Activated CD8-positive, alpha-beta T cell treated with anti-CD3 and anti-CD28 coated beads, Interleukin-2, amount 10 ng/mL, durations not matched to agents 7 days and 5 days (primary cell): ENCODE data around the gene SLC23A1. TPM values are rescaled to one million over a fixed set of nuclear protein-coding genes. Genes with fewer than 3 reads are reported as not detected.
"Not testable (repeated sequence)": the region's sequence is repeated elsewhere in the genome, so short reads cannot be mapped to it uniquely, and the experiment has no call there.

Experiments used
- ATAC-seq: fragments of 150-1000 bp; cut with Tn5 transposase; one replicate; pipeline ENCODE4 v1.10.0; 2021; ENCODE audit warnings: moderate library complexity
- CTCF ChIA-PET: fragments of 350-600 bp; sonication (Branson Sonifier 250); formaldehyde crosslinking; loops from one replicate; lab custom pipeline; 2021; ENCODE audit warnings: antibody characterized with exemption; lab: Charles Lee
- POLR2A ChIA-PET: fragments of 350-600 bp; sonication (Branson Sonifier 250); formaldehyde crosslinking; loops from one replicate; lab custom pipeline; 2021; ENCODE audit warnings: antibody characterized with exemption; lab: Charles Lee
- DNase-seq: peaks from one replicate; pipeline ENCODE4 v3.0.0-alpha.2; 2020
- H3K27ac Mint-ChIP-seq: one replicate; pipeline ENCODE4 v1.8.0; 2021; ENCODE audit warnings: mild to moderate bottlenecking, mixed read lengths
- H3K27me3 Mint-ChIP-seq: one replicate; pipeline ENCODE4 v1.8.0; 2021; ENCODE audit warnings: low read depth, mixed read lengths
- H3K36me3 Mint-ChIP-seq: one replicate; pipeline ENCODE4 v1.8.0; 2021; ENCODE audit warnings: low read depth, mixed read lengths
- H3K4me1 Mint-ChIP-seq: one replicate; pipeline ENCODE4 v1.8.0; 2021; ENCODE audit warnings: low read depth, mixed read lengths
- H3K4me3 Mint-ChIP-seq: one replicate; pipeline ENCODE4 v1.8.0; 2021; ENCODE audit warnings: mild to moderate bottlenecking, mixed read lengths
- H3K9me3 Mint-ChIP-seq: one replicate; pipeline ENCODE4 v1.8.0; 2022; ENCODE audit warnings: mixed read lengths; ENCODE audit not compliant: insufficient read depth
- total RNA-seq, 2 experiments: library from RNA; stranded (reverse); gene quantifications; one replicate each; pipeline ENCODE4 v1.2.3, GENCODE V29; 2021

SLC23A1 gene
- total RNA-seq, 2 experiments from 2014 or later, result 1.2 to 1.5 TPM

DNA sequence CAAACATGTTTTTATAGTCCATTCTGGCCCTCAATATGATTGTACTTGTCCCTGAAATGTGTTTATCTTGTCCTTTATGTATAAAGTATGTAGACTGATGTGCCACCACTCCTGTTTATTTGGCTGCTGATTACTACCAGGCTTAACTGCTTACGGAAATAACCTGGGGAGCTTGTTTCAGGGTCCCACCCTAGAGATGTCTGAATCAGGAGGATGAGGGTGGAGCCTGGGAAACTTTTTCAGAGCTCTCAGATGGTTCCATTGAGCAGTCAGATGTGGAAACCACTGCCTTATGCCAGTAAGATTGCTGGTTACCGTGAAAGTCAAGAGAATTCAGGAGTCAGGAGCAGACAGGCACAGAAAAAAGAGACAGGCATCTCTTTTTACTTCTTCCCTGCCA is 19.2 kb downstream of the SLC23A1 start:
- H3K27me3 Mint-ChIP-seq, result no peaks in the 10 kb centered on the region
- H3K27ac Mint-ChIP-seq, result no peak overlapping the region
- ATAC-seq (no peak), DNase-seq (no peak)
- H3K36me3 Mint-ChIP-seq, result peaks cover 44% of the 10 kb centered on the region
- no peaks in the 10 kb centered on the region for H3K9me3 Mint-ChIP-seq
- ChIA-PET POLR2A (no interaction called here), CTCF (interaction anchor here (1.2 kb wide), 1 partner anchor 27 kb away, joined by 4 read pairs; no protein-coding TSS in a partner anchor)
- peaks cover 2% of the 10 kb centered on the region for H3K4me1 Mint-ChIP-seq
- H3K4me3 Mint-ChIP-seq, result no peak overlapping the region

DNA sequence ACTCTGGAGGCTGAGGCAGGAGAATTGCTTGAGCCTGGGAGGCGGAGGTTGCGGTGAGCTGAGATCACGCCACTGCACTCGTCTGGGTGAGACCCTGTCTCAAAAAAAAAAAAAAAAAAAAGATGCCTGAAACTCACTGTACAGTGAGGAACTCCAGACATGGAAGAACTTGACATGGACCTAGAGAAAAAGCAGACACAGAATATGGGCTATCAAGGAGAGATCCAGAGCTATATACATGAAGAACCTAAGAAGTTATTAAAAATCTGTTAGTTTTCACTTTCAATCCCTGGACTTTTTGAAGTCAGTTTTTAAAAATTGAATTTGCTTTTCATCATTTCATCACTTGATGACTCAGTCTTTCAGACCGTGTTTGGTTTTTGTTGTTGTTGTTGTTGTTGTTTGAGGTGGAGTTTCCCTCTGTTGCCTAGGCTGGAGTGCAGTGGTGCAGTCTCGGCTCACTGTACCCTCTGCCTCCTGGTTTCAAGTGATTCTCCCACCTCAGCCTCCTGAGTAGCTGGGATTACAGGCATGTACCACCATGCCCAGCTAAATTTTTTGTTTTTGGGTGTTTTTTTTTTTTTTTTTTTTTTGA is 21.2 kb downstream of the SLC23A1 start:
- H3K36me3 Mint-ChIP-seq, result peaks cover 53% of the 10 kb centered on the region
- CTCF ChIA-PET, result interaction anchor here (1.3 kb wide), 1 partner anchor 111 kb away, joined by 4 read pairs; no protein-coding TSS in a partner anchor

DNA sequence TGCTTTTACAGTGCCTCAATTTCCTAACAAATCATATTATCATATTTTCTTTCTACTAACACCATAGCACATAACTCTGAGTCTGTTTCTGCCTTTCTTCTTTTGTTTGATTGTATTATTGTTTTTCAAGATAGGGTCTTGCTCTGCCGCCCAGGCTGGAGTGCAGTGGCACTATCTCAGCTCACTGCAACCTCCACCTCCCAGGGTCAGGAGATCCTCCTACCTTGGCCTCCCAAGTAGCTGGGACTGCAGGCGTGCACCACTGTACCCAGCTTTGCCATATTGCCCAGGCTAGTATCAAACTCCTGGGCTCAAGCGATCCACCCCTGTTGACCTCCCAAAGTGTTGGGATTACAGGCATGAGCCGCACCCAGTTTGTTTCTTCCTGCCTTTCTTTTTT is 22.7 kb downstream of the SLC23A1 start:
- ATAC-seq (no peak), DNase-seq (no peak)
- ChIA-PET CTCF (interaction anchor here (1.0 kb wide), 1 partner anchor 9 kb away, joined by 4 read pairs; no protein-coding TSS in a partner anchor), POLR2A (no interaction called here)
- Mint-ChIP-seq H3K27ac (no peak overlapping the region), H3K9me3 (no peaks in the 10 kb centered on the region), H3K4me3 (no peak overlapping the region), H3K4me1 (peaks cover 5% of the 10 kb centered on the region), H3K36me3 (peaks cover 46% of the 10 kb centered on the region), H3K27me3 (no peaks in the 10 kb centered on the region)

More for the DNA sequence above, 21.2 kb downstream of the SLC23A1 start:
- H3K9me3 Mint-ChIP-seq, result no peaks in the 10 kb centered on the region
- no peaks in the 10 kb centered on the region for H3K27me3 Mint-ChIP-seq
- ATAC-seq (no peak), DNase-seq (no peak)
- H3K4me1 Mint-ChIP-seq, result peaks cover 4% of the 10 kb centered on the region
- no peak overlapping the region for H3K27ac Mint-ChIP-seq
- POLR2A ChIA-PET, result no interaction called here
- no peak overlapping the region for H3K4me3 Mint-ChIP-seq

DNA sequence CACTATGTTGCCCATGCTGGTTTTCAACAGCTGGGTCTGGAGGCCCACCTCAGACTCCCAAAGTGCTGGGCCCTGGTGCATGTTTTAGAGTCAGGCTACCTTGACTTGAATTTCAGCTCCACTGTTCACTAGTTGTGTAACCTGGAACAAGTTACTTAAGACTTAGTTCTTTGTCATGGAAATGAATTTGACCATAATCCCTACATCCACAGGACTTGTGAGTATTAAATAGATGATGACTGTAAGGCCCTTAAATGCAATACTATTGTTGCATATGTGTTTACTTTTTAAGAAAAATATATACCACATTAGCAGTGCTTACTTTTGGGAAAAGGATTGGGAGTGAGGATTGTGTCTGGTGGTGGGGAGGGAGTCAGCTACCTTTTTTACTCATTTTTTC is 25.0 kb downstream of the SLC23A1 start:
- peaks cover 40% of the 10 kb centered on the region for H3K36me3 Mint-ChIP-seq
- no peaks in the 10 kb centered on the region for H3K27me3 Mint-ChIP-seq
- peaks cover 5% of the 10 kb centered on the region for H3K4me1 Mint-ChIP-seq
- no peak for ATAC-seq
- H3K9me3 Mint-ChIP-seq, result no peaks in the 10 kb centered on the region
- ChIA-PET POLR2A (interaction anchor here (1.8 kb wide), 1 partner anchor 16 kb away, joined by 4 read pairs; the partner anchor contains the start of gene PAIP2), CTCF (interaction anchor here (0.7 kb wide), 1 partner anchor 62 kb away, joined by 3 read pairs; no protein-coding TSS in a partner anchor)
- H3K4me3 Mint-ChIP-seq, result no peak overlapping the region
- no peak overlapping the region for H3K27ac Mint-ChIP-seq
- DNase-seq, result no peak

DNA sequence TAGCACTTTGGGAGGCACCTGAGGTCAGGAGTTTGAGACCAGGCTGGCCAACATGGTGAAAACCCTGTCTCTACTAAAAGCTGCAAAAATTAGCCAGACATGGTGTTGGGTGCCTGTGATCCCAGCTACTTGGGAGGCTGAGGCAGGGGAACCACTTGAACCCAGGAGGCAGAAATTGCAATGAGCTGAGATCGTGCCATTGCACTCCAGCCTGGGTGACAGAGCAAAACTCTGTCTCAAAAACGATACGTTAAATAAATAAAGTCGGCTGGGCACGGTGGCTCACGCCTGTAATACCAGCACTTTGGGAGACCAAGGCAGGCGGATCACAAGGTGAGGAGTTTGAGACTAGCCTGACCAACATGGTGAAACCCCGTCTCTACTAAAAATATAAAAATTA is 27.2 kb downstream of the SLC23A1 start:
- H3K4me3 Mint-ChIP-seq, H3K27ac Mint-ChIP-seq, H3K4me1 Mint-ChIP-seq, H3K9me3 Mint-ChIP-seq, ATAC-seq, DNase-seq, CTCF ChIA-PET, H3K27me3 Mint-ChIP-seq: not testable (repeated sequence)
- H3K36me3 Mint-ChIP-seq, result peaks cover 38% of the 10 kb centered on the region
- POLR2A ChIA-PET, result interaction anchor here (0.6 kb wide), 1 partner anchor 92 kb away, joined by 3 read pairs; no protein-coding TSS in a partner anchor

DNA sequence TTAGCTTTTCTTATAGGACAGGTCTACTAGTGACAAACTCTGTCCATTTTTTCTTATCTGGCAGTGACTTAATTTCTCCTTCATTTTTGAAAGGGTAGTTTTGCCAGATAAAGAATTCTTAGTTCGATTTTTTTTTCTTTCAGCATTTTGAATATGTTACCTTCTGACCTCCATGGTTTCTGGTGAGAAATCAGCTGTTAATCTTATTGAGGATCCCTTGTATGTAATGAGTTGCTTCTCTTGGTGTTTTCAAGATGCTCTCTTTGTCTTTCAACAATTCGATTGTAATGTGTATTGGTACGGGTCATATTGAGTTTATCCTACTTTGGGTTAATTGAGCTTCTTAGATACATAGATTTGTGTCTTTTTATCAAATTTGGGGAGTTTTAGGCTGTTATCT is 28.9 kb downstream of the SLC23A1 start:
- H3K27ac Mint-ChIP-seq, result no peak overlapping the region

DNA sequence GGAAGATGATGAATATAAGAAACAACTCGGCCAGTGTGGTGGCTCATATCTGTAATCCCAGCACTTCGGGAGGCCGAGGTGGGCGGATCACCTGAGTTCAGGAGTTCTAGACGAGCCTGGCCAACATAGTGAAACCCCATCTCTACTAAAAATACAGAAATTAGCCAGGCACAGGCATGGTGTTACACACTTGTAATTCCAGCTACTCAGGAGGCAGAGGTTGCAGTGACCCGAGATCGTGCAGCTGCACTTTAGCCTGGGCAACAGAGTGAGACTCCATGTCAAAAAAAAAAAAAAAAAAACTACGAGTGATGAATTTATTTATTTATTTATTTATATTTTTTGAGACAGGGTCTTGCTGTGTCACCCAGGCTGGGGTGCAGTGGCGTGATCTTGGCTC is 35.2 kb downstream of the SLC23A1 start:
- H3K4me1 Mint-ChIP-seq, result peaks cover 26% of the 10 kb centered on the region
- DNase-seq, H3K4me3 Mint-ChIP-seq, H3K27me3 Mint-ChIP-seq, ATAC-seq, POLR2A ChIA-PET, H3K27ac Mint-ChIP-seq, H3K9me3 Mint-ChIP-seq: not testable (repeated sequence)
- peaks cover 27% of the 10 kb centered on the region for H3K36me3 Mint-ChIP-seq
- CTCF ChIA-PET, result interaction anchor here (0.6 to 1.4 kb wide), 2 partner anchors 22 to 54 kb away, joined by 3 read pairs; no protein-coding TSS in a partner anchor

More for the DNA sequence above, 28.9 kb downstream of the SLC23A1 start:
- no peaks in the 10 kb centered on the region for H3K9me3 Mint-ChIP-seq
- H3K4me1 Mint-ChIP-seq, result peaks cover 5% of the 10 kb centered on the region
- CTCF ChIA-PET, result interaction anchor here (1.8 to 2.1 kb wide), 2 partner anchors 13 to 18 kb away, joined by 7 to 10 read pairs; partner anchors contain the start of gene PAIP2
- no peak overlapping the region for H3K4me3 Mint-ChIP-seq
- ATAC-seq (no peak), DNase-seq (no peak)
- H3K27me3 Mint-ChIP-seq, result no peaks in the 10 kb centered on the region
- POLR2A ChIA-PET, result no interaction called here
- peaks cover 33% of the 10 kb centered on the region for H3K36me3 Mint-ChIP-seq

DNA sequence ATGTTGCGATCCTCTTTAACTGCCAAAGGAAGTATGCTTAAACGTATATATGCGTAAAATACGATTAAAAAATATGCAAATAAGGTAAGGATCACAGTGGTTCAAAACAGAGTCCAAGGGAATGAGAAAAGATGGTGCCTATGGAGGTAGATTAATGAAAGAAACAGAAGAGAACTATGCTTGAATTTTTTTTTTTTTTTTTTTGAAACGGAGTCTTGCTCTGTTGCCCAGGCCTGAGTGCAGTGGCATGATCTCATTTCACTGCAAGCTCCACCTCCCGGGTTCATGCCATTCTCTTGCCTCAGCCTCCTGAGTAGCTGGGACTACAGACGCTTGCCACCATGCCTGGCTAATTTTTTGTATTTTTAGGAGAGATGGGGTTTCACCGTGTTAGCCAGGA is 37.7 kb downstream of the SLC23A1 start:
- peaks cover 41% of the 10 kb centered on the region for H3K4me1 Mint-ChIP-seq
- peaks cover 25% of the 10 kb centered on the region for H3K36me3 Mint-ChIP-seq
- CTCF ChIA-PET, H3K4me3 Mint-ChIP-seq, POLR2A ChIA-PET, ATAC-seq, H3K27ac Mint-ChIP-seq, H3K27me3 Mint-ChIP-seq, H3K9me3 Mint-ChIP-seq, DNase-seq: not testable (repeated sequence)

DNA sequence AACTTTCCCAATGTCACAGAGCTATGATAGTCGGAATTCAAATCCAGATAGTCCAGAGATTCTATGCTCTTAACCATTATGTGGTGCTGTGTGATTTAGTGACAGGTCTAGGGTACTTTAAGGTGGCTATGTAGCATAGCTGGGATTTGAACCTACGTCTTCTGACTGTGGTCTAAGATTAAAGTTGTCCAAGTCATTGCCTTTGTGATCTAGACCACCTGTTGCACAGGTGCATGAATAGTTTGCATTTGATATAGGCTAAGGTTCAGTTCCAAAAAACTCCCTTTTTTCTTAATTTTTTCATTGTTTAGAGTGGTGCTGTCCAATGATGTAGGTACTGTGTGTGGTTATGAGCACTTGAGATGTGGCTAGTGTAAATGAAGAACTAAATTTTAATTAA is 38.9 kb downstream of the SLC23A1 start:
- no peak for ATAC-seq
- ChIA-PET POLR2A (no interaction called here), CTCF (no interaction called here)
- H3K27ac Mint-ChIP-seq, result no peak overlapping the region
- no peaks in the 10 kb centered on the region for H3K27me3 Mint-ChIP-seq
- peaks cover 25% of the 10 kb centered on the region for H3K36me3 Mint-ChIP-seq
- peak overlapping the region; percentile 42 for H3K4me3 Mint-ChIP-seq
- peaks cover 45% of the 10 kb centered on the region for H3K4me1 Mint-ChIP-seq
- DNase-seq, result no peak
- H3K9me3 Mint-ChIP-seq, result no peaks in the 10 kb centered on the region

DNA sequence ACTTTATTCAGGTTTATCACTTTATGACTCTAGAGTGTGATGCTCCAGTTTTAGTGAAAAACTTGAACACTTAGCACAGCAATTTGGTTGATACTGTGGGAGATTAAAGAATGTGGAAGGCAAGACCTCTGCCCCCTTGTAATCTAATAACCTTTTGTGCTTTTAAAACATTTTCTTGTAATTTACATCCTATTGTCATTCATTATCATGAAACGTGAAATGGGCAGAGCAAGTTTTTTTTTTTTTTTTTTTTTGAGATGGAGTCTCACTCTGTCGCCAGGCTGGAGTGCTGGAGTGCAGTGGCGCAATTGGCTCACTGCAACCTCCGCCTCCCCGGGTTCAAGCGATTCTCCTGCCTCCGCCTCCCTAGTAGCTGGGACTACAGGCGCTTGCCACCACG is 39.6 kb downstream of the SLC23A1 start:
- Mint-ChIP-seq H3K36me3 (peaks cover 23% of the 10 kb centered on the region), H3K9me3 (no peaks in the 10 kb centered on the region), H3K27me3 (no peaks in the 10 kb centered on the region), H3K27ac (peak overlapping the region; percentile 98), H3K4me3 (peak overlapping the region; percentile 93), H3K4me1 (peaks cover 45% of the 10 kb centered on the region)
- ChIA-PET POLR2A (no interaction called here), CTCF (no interaction called here)
- no peak for ATAC-seq
- no peak for DNase-seq

DNA sequence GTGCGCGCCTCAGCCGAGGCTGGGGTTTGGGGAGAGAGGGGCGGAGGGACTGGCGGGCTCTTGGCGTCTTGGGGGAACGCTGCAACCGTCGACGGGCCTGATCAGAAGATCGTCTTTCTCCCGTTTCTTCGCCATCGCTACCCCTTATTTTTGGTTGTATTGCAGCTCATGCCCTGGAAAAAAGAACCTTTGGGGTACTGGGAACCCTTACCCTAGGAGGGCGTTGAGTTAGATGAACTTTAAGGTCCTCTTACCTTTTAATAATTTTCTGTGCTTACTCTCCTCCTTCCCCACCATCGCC is 40.7 kb downstream of the SLC23A1 start:
- H3K4me1 Mint-ChIP-seq, result peaks cover 45% of the 10 kb centered on the region
- ChIA-PET POLR2A (interaction anchor here (0.6 to 3.5 kb wide), 29 partner anchors 9 to 799 kb away, joined by 3 to 139 read pairs (median 4); partner anchors contain the start of genes MATR3, MZB1, PROB1 and SLC23A1), CTCF (interaction anchor here (0.7 to 3.0 kb wide), 28 partner anchors 9 to 1163 kb away, joined by 3 to 32 read pairs (median 5); partner anchors contain the start of genes KIF20A, MATR3, MZB1 and SPATA24)
- peak overlapping the region; percentile 98 for H3K27ac Mint-ChIP-seq
- H3K9me3 Mint-ChIP-seq, result no peaks in the 10 kb centered on the region
- H3K4me3 Mint-ChIP-seq, result peak overlapping the region; percentile 93
- ATAC-seq (peak; percentile 77), DNase-seq (peak; percentile 89)
- no peaks in the 10 kb centered on the region for H3K27me3 Mint-ChIP-seq
- H3K36me3 Mint-ChIP-seq, result peaks cover 23% of the 10 kb centered on the region
